GM20431 (cell line): ENCODE results near the gene OR2V2.
"Not testable (repeated sequence)": the region's sequence is repeated elsewhere in the genome, so short reads cannot be mapped to it uniquely, and the experiment has no call there.

Source experiments
- in situ Hi-C: fragments of 300-500 bp; cut with MseI, MboI; formaldehyde crosslinking; loops from one replicate; pipeline ENCODE4 v1.15.0; 2020; ENCODE audit warnings: low sequenced_read_pairs; ENCODE audit not compliant: unreplicated experiment

Gene OR2V2, protein sequence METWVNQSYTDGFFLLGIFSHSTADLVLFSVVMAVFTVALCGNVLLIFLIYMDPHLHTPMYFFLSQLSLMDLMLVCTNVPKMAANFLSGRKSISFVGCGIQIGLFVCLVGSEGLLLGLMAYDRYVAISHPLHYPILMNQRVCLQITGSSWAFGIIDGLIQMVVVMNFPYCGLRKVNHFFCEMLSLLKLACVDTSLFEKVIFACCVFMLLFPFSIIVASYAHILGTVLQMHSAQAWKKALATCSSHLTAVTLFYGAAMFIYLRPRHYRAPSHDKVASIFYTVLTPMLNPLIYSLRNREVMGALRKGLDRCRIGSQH

GRCh38 chr5:181146927-181147636, at the start of gene OR2V2:
OR2V2 (plus strand) TSS chr5:181147586; CDS start chr5:181154943, 7,357 bp downstream.
- in situ Hi-C loops: not testable (repeated sequence)

DNA sequence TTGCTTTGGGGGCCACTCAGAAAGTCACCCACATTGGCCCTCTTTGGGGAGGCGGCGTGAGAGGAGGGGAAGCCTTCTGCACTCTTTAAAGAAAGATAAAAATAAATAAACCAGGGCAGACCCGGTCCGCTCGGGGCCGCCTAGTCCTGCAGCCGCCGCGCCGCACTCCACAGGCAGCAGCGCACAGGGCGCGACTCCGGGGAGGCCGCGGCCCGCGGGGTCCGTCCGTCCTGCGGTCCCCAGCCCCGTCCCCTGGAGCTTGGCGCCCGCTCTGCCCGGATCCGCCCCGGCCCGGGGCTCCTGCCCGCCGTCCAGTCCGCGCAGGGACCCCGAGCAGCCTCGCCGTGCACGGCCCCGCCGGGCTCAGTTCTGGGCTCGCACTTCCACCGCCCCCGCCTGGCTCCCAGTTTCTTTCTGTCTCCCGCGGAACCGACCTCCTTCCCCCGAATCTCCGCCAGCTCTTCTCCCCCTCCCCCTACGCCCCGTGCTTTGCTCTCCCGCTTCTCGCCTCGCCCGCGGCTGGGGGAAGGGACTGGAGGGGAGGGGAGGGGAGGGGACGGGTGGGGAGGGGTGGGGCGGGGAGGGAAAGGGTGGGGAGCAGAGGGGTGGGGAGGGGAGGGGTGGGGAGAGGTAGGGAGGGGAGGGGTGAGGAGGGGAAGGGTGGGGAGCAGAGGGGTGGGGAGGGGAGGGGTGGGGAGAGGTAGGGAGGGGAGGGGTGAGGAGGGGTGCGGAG, 49.5 kb upstream of the OR2V2 start:
- in situ Hi-C loops: not testable (repeated sequence)

- in situ Hi-C loops: no loop called here
These were observed 48.4 kb upstream of the OR2V2 start for GRCh38 chr5:181098762-181099601.

GRCh38 chr5:181099602-181100086, 47.7 kb upstream of the OR2V2 start:
- in situ Hi-C loops: no loop called here

- in situ Hi-C loops: no loop called here
These were observed 47.1 kb upstream of the OR2V2 start for GRCh38 chr5:181100121-181100875.

DNA sequence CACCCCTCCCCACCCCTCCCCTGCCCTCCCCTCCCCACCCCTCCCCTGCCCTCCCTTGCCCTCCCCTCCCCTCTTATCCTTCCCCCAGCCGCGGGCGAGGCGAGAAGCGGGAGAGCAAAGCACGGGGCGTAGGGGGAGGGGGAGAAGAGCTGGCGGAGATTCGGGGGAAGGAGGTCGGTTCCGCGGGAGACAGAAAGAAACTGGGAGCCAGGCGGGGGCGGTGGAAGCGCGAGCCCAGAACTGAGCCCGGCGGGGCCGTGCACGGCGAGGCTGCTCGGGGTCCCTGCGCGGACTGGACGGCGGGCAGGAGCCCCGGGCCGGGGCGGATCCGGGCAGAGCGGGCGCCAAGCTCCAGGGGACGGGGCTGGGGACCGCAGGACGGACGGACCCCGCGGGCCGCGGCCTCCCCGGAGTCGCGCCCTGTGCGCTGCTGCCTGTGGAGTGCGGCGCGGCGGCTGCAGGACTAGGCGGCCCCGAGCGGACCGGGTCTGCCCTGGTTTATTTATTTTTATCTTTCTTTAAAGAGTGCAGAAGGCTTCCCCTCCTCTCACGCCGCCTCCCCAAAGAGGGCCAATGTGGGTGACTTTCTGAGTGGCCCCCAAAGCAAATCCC, 46.2 kb upstream of the OR2V2 start:
- in situ Hi-C loops: not testable (repeated sequence)

GRCh38 chr5:181101930-181102674, 45.3 kb upstream of the OR2V2 start:
- in situ Hi-C loops: not testable (repeated sequence)

DNA sequence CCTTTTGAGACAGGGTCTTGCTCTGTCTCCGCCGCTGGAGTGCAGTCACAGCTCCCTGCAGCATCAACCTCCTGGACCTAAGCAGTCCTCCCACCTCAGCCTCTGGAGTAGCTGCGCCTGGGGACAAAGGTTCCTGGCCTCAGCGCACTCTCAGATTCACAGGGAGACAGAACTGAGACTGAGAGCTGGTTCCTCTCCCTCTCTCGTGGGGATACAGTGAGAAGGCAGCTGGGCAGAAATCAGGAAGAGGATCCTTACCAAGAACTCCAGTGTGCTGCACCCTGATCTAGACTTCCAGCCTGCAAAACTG, 43.2 kb upstream of the OR2V2 start:
- in situ Hi-C loops: not testable (repeated sequence)

DNA sequence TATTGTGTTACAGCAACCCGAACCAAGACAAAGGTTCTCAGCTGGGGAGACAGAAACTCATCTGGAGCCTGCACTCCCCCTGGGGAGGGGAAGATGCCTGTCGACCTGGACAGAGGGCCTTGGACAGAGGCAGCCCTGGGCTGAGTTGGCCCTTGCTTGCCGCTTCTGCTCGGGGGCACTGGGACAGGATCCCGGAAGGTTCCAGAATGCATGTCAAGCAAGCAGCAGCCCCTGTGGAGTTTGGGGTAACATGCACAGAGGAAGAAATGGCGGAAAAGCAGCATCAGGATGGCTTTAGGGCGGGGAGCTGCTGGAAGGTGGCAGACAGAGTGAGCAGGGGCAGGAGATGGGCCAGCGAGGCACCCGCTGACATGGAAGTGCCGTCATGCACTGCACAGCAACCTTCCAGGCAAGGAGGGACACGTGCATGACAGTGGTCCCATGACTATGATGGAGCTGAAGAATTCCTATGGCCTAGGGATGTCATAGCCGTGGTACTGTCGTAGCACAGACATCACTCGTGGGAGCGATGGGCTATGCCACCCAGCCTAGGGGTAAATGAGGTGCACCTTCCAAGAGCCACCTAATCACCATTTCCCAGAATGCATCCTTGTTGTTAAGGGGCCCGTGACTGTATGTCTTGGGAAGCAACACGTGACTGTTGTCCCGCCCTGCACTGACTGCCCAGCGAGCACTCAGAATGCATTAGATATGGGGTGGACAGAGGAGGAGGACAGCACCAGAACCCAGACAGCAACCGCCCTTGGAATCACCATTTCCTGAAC, 42.6 kb upstream of the OR2V2 start:
- in situ Hi-C loops: not testable (repeated sequence)

GRCh38 chr5:181105391-181106025, 41.9 kb upstream of the OR2V2 start:
- in situ Hi-C loops: no loop called here

- in situ Hi-C loops: no loop called here
These were observed 39.7 kb upstream of the OR2V2 start for GRCh38 chr5:181107699-181108098.

DNA sequence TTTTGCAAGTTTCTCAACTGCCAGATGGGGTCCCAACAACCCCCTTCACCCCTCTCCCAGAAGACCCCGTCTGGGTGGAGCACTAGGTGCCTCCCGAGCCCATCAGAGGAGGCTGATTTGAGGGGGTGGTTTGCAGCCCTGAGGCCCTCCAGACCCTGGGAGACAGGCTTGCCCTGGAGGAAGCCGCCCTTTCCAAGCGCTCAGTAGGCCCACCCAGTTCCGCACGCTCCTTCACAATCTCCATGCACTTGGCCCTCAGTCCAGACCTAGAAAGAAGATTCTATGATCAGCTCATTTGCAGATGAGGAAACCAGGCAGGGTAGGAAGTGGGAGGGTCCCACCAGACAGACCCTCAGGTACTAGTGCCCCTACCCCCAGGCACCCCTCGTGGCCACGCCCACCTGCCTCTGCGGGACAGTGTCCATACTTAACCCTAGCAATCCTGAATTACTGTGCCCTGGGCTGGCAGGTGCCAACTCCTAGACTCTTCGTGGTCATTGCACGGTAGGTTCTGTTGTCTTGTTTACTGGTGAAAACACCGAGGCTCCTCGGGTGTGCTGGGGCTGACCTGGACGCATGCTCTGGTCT, 38.7 kb upstream of the OR2V2 start:
- in situ Hi-C loops: no loop called here

GRCh38 chr5:181109489-181110013, 37.8 kb upstream of the OR2V2 start:
- in situ Hi-C loops: no loop called here

DNA sequence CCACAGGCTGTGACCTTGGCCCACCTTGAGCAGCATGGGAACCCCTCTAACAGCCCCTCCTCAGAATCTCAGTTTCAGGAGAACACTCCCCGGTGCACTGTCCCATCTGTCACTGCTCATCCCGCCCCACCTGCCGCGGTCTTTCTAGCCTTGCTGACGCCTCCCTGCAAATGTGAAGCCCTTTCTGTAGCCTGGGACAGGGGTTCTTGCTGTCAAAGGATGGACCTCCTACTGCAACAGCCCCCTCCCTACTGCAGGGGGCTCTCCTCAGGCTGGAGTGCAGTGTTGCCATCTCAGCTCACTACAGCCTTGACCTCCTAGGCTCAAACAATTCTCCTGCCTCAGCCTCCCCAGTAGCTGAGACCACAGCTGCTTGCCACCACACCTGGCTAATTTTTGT, 36.4 kb upstream of the OR2V2 start:
- in situ Hi-C loops: no loop called here

DNA sequence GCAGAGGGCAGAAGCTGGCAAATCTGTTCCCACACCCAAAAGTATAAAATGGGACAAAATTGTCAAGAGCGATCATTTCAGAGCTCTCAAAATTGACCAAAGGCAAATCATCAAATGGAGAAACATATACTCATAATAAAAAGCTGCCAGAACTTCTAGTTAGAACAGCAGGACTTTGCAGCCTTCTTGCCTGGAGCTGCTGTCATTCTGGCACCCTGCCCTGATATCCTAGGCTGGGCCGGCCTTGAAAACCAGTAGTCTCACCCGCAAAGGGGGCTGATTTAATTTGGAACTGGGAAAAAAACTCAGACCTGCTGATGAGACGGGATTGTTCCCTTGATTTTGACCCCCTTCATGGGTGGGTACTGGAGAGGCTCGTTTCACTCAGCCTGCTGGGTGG, 34.9 kb upstream of the OR2V2 start:
- in situ Hi-C loops: no loop called here

DNA sequence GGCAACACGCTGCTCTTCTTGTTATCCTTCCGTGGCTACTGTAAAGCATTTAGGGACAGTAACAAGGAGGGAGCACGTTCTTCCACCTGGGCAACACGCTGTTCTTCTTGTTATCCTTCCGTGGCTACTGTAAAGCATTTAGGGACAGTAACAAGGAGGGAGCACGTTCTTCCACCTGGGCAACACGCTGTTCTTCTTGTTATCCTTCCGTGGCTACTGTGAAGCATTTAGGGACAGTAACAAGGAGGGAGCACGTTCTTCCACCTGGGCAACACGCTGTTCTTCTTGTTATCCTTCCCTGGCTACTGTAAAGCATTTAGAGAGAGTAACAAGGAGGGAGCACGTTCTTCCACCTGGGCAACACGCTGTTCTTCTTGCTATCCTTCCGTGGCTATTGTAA, 33.8 kb upstream of the OR2V2 start:
- in situ Hi-C loops: not testable (repeated sequence)
